ENCODE data around the gene CBX2.

The CBX2 gene

DNA sequence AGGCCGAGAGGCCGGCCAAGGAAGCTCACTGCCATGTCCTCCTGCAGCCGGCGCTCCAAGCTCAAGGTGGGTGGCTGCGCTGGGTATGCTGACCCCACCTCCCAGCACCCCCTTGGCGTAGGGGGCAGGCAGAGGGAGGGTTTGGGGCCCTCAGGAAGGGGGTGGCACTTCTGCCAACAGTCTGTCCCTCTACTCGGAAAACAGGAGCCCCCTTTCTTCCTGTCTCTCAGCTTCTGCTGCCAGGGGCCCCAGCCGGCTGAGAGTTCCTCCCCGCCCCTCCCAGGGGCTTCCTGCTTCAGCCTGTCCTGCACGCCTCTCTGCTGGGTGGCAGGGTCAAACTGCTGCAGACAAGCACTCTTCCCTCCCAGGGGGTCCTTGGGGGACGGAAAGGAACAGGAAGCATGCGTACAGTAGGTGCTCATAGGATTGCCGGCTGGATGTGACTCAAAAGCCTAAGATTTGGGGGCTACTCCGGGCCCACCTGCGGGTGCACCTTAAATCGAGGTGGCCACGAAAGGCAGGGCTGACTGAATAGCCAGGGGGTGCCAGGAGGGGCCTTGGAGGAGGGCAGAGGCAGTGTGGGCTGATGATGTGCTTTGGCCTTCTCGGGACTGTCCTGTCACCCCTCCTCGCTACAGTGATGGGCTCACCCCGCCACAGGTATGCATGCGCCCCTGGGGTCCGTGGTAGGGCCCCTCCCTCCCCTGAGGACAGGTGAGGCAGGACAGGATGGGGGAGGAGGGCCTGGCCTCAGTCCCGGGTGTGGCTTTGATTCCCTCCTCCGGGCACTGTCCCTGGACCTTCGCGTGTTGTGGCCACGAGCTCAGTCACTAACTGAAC, 4.0 kb downstream of the CBX2 start:
- H3K9me3 ChIP-seq (ENCODE audit: low read length), result no peaks in the 10 kb centered on the region
- no peak overlapping the region for H3K27ac ChIP-seq (ENCODE audit: low read depth, low read length, poor library complexity, severe bottlenecking)
- no peaks in the 10 kb centered on the region for H4K20me1 ChIP-seq (ENCODE audit: insufficient read depth, low read length)
- H3K9me2 ChIP-seq (ENCODE audit: low read depth, low read length), result no peaks in the 10 kb centered on the region
- H3K27me3 ChIP-seq (ENCODE audit: insufficient read depth, low read length), result no peaks in the 10 kb centered on the region
- peaks cover 19% of the 10 kb centered on the region for H3K4me1 ChIP-seq (ENCODE audit: insufficient read depth, low read length, severe bottlenecking)
- H3K4me2 ChIP-seq (ENCODE audit: low read length), result no peak overlapping the region
- no peak overlapping the region for H3K9ac ChIP-seq (ENCODE audit: low read length)
- no peak overlapping the region for H3K4me3 ChIP-seq (ENCODE audit: low read depth, low read length, poor library complexity, severe bottlenecking)
- peaks cover 31% of the 10 kb centered on the region for H3K36me3 ChIP-seq (ENCODE audit: insufficient read depth, low read length)
- no peaks in the 10 kb centered on the region for H3K79me2 ChIP-seq (ENCODE audit: insufficient read depth, low read length)
- H3F3A ChIP-seq (ENCODE audit: insufficient read depth, low read length), result peaks cover 5% of the 10 kb centered on the region; the same call in 1 of the 2 replicates
- TF ChIP-seq, protein P1, sequence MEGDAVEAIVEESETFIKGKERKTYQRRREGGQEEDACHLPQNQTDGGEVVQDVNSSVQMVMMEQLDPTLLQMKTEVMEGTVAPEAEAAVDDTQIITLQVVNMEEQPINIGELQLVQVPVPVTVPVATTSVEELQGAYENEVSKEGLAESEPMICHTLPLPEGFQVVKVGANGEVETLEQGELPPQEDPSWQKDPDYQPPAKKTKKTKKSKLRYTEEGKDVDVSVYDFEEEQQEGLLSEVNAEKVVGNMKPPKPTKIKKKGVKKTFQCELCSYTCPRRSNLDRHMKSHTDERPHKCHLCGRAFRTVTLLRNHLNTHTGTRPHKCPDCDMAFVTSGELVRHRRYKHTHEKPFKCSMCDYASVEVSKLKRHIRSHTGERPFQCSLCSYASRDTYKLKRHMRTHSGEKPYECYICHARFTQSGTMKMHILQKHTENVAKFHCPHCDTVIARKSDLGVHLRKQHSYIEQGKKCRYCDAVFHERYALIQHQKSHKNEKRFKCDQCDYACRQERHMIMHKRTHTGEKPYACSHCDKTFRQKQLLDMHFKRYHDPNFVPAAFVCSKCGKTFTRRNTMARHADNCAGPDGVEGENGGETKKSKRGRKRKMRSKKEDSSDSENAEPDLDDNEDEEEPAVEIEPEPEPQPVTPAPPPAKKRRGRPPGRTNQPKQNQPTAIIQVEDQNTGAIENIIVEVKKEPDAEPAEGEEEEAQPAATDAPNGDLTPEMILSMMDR (IDR thresholded peaks at IDR 0.05; ENCODE audit: low read length), result no peak
- no peak for TF ChIP-seq EZH2 (IDR thresholded peaks at IDR 0.05; ENCODE audit: borderline replicate concordance, low read length)
- H2AFZ ChIP-seq (ENCODE audit: low read length), result no peak overlapping the region

DNA sequence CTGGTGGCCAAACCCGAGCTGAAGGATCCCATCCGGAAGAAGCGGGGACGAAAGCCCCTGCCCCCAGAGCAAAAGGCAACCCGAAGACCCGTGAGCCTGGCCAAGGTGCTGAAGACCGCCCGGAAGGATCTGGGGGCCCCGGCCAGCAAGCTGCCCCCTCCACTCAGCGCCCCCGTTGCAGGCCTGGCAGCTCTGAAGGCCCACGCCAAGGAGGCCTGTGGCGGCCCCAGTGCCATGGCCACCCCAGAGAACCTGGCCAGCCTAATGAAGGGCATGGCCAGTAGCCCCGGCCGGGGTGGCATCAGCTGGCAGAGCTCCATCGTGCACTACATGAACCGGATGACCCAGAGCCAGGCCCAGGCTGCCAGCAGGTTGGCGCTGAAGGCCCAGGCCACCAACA, 5.9 kb downstream of the CBX2 start:
- no peak overlapping the region for H2AFZ ChIP-seq (ENCODE audit: low read length)
- no peak overlapping the region for H3K4me2 ChIP-seq (ENCODE audit: low read length)
- peaks cover 13% of the 10 kb centered on the region for H3K4me1 ChIP-seq (ENCODE audit: insufficient read depth, low read length, severe bottlenecking)
- no peaks in the 10 kb centered on the region for H4K20me1 ChIP-seq (ENCODE audit: insufficient read depth, low read length)
- TF ChIP-seq EZH2 (IDR thresholded peaks at IDR 0.05; ENCODE audit: borderline replicate concordance, low read length), result no peak
- TF ChIP-seq, protein P1 (IDR thresholded peaks at IDR 0.05; ENCODE audit: low read length), result no peak
- H3K79me2 ChIP-seq (ENCODE audit: insufficient read depth, low read length), result no peaks in the 10 kb centered on the region
- no peak overlapping the region for H3K4me3 ChIP-seq (ENCODE audit: low read depth, low read length, poor library complexity, severe bottlenecking)
- H3K9ac ChIP-seq (ENCODE audit: low read length), result no peak overlapping the region
- H3F3A ChIP-seq (ENCODE audit: insufficient read depth, low read length), result peaks cover 5% of the 10 kb centered on the region; the same call in 1 of the 2 replicates
- no peaks in the 10 kb centered on the region for H3K27me3 ChIP-seq (ENCODE audit: insufficient read depth, low read length)
- H3K27ac ChIP-seq (ENCODE audit: low read depth, low read length, poor library complexity, severe bottlenecking), result no peak overlapping the region
- H3K36me3 ChIP-seq (ENCODE audit: insufficient read depth, low read length), result peaks cover 31% of the 10 kb centered on the region
- H3K9me2 ChIP-seq (ENCODE audit: low read depth, low read length), result no peaks in the 10 kb centered on the region
- H3K9me3 ChIP-seq (ENCODE audit: low read length), result no peaks in the 10 kb centered on the region

DNA sequence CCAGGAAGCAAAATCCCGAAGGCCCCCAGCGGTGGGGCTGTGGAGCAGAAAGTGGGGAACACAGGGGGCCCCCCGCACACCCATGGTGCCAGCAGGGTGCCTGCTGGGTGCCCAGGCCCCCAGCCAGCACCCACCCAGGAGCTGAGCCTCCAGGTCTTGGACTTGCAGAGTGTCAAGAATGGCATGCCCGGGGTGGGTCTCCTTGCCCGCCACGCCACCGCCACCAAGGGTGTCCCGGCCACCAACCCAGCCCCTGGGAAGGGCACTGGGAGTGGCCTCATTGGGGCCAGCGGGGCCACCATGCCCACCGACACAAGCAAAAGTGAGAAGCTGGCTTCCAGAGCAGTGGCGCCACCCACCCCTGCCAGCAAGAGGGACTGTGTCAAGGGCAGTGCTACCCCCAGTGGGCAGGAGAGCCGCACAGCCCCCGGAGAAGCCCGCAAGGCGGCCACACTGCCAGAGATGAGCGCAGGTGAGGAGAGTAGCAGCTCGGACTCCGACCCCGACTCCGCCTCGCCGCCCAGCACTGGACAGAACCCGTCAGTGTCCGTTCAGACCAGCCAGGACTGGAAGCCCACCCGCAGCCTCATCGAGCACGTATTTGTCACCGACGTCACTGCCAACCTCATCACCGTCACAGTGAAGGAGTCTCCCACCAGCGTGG, 6.5 kb downstream of the CBX2 start:
- TF ChIP-seq, protein P1 (IDR thresholded peaks at IDR 0.05; ENCODE audit: low read length), result no peak
- TF ChIP-seq EZH2 (IDR thresholded peaks at IDR 0.05; ENCODE audit: borderline replicate concordance, low read length), result no peak
- Histone ChIP-seq H3K27ac (ENCODE audit: low read depth, low read length, poor library complexity, severe bottlenecking) (no peak overlapping the region), H3K4me3 (ENCODE audit: low read depth, low read length, poor library complexity, severe bottlenecking) (no peak overlapping the region), H3K79me2 (ENCODE audit: insufficient read depth, low read length) (no peaks in the 10 kb centered on the region), H3K36me3 (ENCODE audit: insufficient read depth, low read length) (peaks cover 31% of the 10 kb centered on the region), H3K4me2 (ENCODE audit: low read length) (no peak overlapping the region), H3K9ac (ENCODE audit: low read length) (no peak overlapping the region), H3K4me1 (ENCODE audit: insufficient read depth, low read length, severe bottlenecking) (peaks cover 7% of the 10 kb centered on the region), H2AFZ (ENCODE audit: low read length) (no peak overlapping the region), H3K9me2 (ENCODE audit: low read depth, low read length) (no peaks in the 10 kb centered on the region), H4K20me1 (ENCODE audit: insufficient read depth, low read length) (no peaks in the 10 kb centered on the region), H3K27me3 (ENCODE audit: insufficient read depth, low read length) (no peaks in the 10 kb centered on the region), H3K9me3 (ENCODE audit: low read length) (no peaks in the 10 kb centered on the region), H3F3A (ENCODE audit: insufficient read depth, low read length) (peaks cover 5% of the 10 kb centered on the region; the same call in 1 of the 2 replicates)
